ENCODE results near the gene RAB30.
A peak's percentile ranks its signal among the peaks of the same experiment; 100 is the strongest.
"Not testable (repeated sequence)": the region's sequence is repeated elsewhere in the genome, so short reads cannot be mapped to it uniquely, and the experiment has no call there.

Gene RAB30

DNA sequence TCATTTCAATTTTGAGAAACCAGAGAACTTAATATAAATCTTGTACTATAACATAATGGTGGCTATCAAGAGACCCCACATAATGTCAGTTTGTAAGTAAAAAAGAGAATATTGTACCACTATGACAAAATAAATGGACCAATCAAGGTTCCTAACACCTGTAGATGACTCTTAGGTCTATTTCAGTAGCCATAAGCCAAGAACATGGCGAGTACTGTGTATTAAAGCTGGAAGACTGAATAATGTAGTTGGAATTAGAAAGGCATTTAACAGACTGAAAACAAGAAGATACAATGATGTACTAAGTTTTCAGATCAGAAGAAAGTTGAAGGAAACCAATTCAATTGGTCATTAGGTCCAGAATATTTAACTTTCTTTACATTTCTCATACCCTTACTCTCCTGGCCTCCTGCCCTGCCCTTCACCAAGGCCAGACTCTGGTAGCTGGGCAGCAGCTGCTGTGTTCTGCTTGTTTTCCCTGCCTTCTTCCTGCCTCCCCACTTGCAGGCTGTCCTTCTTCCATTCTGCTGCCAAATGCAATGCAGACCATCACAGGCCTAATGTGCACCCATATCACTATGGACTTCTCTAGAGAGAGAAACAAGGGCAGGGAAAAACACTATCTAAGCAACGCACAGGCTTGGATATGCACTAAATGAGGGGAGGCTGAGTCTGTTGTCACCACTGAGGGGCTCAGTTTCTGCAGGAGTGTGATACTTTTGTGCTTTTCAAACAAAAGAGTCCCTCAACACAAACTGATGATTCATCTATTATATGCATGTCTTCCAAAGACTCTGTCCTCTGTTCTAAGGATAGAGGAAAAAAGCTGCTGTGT is 60.1 kb downstream of the RAB30 start:
- DNase-seq (ENCODE audit: low read depth in 1 of 2, low spot score in 1 of 2), result no peak
- in situ Hi-C loops (cut with HindIII; ENCODE audit: low pct_unique_long_range_greater_than_20kb, low sequenced_read_pairs), result no loop called here
- no peak for TF ChIP-seq JUND (IDR thresholded peaks at IDR 0.05; ENCODE audit: low read depth)

DNA sequence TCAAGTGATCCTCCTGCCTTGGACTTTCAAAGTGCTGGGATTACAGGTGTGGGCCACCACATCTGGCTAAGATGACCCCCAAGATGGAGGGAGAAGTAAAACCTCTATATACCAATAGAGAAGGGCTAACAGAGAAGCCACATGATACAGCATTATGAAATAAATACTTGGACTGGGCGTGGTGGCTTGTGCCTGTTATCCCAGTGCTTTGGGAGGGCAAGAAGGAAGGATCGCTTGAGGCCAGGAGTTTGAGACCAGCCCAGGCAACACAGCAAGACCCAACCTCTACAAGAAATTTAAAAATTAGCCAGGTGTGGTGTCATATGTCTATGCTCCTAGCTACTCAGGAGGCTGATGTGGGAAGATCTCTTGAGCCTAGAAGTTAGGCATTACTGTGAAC is 61.7 kb downstream of the RAB30 start:
- TF ChIP-seq JUND (IDR thresholded peaks at IDR 0.05; ENCODE audit: low read depth), result no peak
- DNase-seq (ENCODE audit: low read depth in 1 of 2, low spot score in 1 of 2), result no peak
- in situ Hi-C loops (cut with HindIII; ENCODE audit: low pct_unique_long_range_greater_than_20kb, low sequenced_read_pairs), result no loop called here

DNA sequence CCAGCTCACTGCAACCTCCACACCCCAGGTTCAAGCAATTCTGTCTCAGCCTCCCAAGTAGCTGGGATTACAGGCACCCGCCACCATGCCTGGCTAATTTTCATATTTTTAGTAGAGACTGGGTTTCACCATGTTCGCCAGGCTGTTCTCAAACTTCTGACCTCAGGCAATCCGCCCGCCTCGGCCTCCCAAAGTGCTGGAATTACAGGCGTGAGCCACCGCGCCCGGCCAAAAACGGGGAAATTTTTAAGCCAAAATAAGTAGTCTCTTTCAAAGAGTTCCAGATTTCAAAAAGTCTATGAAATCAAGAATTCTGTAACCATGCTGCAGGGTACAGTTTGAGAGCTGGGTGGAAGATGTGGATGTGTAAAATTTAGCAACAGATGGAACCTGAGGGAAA is 62.6 kb downstream of the RAB30 start:
- DNase-seq (ENCODE audit: low read depth in 1 of 2, low spot score in 1 of 2); in situ Hi-C loops (cut with HindIII; ENCODE audit: low pct_unique_long_range_greater_than_20kb, low sequenced_read_pairs): not testable (repeated sequence)

DNA sequence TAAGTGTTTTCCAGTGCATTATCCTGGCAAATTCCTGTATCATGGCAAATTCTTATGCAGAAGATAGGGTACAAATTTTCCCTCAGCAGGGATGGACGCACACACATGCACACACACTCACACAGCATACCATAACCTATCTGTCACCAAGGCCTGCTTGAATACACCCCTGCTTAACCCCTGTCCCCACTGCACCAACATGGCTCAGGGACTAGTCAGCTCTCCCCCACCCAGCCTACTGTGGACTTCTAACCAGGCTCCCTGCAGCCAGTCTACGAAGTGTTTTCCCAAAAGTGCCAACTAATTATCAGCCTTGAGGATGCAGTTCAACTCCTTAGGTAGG is 63.1 kb downstream of the RAB30 start:
- TF ChIP-seq JUND (IDR thresholded peaks at IDR 0.05; ENCODE audit: low read depth), result no peak
- no peak for DNase-seq (ENCODE audit: low read depth in 1 of 2, low spot score in 1 of 2)

DNA sequence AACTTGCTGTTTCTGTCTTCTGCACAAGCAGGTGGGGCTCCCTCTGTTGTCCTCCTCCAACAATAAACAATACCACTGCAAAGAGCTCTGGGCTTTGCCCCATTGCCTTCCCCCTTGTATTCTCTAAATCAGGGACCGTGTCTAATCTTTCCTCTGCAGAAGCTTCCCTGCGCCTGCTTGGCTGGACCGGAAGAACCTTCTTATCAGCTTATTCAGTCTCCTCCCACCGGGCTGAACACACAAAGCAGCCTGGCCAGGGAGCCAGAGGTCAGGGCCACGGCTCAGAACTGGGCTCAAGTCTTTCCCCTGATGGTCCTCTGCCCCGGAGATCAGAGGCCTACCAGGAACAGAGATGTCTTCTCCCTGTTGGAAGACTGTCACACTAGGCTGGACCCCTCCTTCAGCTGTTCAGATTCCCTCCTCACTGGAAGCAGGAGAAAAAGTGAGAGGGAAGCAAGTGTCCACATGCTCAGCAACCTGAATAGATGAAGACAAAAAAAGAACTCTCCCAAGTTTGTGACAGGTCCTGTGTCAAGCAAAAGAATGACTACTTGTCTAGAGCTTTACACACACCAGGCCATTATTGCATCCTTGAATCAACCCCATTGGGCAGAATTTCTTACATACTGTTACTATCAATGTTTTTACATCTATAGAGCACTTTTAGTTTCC is 63.7 kb downstream of the RAB30 start:
- DNase-seq (ENCODE audit: low read depth in 1 of 2, low spot score in 1 of 2), result no peak
- in situ Hi-C loops (cut with HindIII; ENCODE audit: low pct_unique_long_range_greater_than_20kb, low sequenced_read_pairs), result no loop called here
- no peak for TF ChIP-seq JUND (IDR thresholded peaks at IDR 0.05; ENCODE audit: low read depth)

More for the DNA sequence above, 63.1 kb downstream of the RAB30 start:
- in situ Hi-C loops (cut with HindIII; ENCODE audit: low pct_unique_long_range_greater_than_20kb, low sequenced_read_pairs), result no loop called here

DNA sequence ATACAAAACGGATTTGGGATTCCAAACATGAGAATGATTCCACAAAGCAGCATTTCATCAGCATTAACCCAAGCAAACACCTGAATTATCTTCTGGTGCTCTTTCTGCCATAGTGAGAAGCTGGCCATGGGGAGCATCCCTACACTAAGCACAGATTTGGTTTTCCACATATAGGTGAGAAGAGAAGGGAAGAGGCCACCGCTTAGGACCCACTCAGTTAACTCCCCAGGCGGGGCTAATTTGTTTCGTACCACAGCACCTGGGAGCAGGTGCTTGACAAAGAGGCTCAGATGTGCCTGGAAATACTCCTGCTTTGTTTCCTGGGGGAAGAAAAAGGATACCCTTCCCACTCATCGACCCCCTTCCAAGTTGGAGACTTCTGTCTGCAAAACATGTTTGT is 64.2 kb downstream of the RAB30 start:
- DNase-seq (ENCODE audit: low read depth in 1 of 2, low spot score in 1 of 2), result no peak
- no peak for TF ChIP-seq JUND (IDR thresholded peaks at IDR 0.05; ENCODE audit: low read depth)
- in situ Hi-C loops (cut with HindIII; ENCODE audit: low pct_unique_long_range_greater_than_20kb, low sequenced_read_pairs), result no loop called here

DNA sequence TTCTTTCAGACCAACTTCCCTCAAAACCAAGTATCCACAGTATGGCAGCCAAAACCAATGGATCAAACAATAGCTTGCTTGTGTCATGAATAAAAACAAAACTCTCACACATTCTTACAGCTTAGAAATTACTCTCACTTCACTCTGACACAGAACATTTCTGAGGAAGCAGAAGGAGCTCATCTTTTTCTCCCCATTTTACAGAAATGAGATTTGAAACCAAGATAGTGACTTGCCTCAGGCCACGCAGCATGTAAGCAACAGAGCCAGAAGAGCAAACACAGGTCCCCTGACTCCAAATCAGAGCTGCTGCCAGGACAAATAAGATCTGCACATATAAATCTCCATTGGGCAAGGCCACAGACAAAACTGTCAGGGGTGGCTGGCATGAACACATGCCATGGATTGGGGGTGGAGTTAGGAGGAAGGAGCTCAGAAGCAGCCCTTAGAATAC is 64.8 kb downstream of the RAB30 start:
- in situ Hi-C loops (cut with HindIII; ENCODE audit: low pct_unique_long_range_greater_than_20kb, low sequenced_read_pairs), result no loop called here
- DNase-seq (ENCODE audit: low read depth in 1 of 2, low spot score in 1 of 2), result peak; percentile 74 to 97
- TF ChIP-seq JUND (IDR thresholded peaks at IDR 0.05; ENCODE audit: low read depth), result peak; percentile 89

DNA sequence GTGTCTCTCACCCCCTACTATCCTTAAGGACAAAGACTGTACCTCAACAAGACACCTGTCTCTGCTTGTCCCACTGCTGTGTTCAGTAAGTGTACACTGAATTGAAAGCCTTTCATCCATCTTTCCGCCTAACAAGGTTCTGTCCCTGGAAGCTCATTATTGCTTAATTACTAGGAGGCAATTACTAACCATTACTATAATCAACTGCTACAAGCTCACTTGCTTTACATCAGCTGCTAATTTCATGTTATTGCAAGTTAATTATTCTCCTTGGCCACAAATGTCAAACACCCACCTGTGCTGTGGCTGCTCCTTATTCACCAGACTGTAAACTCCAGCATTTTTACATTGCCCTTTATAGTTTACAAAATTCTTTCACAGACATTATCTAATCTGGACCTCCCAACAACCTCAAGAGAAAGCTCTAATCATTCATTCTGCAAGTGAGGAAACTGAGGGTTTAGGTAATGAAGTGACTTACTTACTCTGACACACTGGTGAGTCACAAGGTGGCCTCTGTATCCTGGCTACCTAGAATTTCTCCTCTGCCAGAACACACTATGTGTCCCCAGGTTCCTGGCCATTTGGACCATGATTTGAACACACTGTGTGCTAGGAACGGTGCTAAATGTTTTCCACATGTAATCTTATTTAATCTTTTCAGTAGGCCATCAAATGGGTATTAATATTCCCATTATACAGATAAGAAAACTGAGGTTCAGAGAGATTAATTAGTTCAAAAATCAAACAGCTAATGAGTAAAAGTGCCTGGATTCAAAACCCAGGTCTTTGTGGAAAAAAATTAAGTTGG is 66.7 kb downstream of the RAB30 start:
- DNase-seq (ENCODE audit: low read depth in 1 of 2, low spot score in 1 of 2), result no peak
- in situ Hi-C loops (cut with HindIII; ENCODE audit: low pct_unique_long_range_greater_than_20kb, low sequenced_read_pairs), result no loop called here
- TF ChIP-seq JUND (IDR thresholded peaks at IDR 0.05; ENCODE audit: low read depth), result no peak

DNA sequence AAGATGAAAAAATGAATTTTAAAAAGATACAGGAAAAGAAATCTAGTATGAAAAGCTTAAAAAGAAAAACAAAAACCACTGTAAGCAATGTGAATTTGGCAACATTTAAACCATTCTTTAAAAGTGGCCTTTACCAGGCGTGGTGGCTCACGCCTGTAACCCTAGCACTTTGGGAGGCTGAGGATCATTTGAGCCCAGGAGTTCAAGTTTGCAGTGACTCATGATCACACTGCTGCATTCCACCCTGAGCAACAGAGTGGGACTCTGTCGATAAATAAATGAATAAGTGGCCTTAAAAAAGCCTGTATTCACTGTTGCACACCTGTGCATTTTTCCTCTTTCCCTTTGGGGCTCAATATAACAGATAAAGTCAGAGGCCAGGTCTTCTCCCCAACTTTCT is 69.2 kb downstream of the RAB30 start:
- DNase-seq (ENCODE audit: low read depth in 1 of 2, low spot score in 1 of 2), result no peak
- no peak for TF ChIP-seq JUND (IDR thresholded peaks at IDR 0.05; ENCODE audit: low read depth)
- in situ Hi-C loops (cut with HindIII; ENCODE audit: low pct_unique_long_range_greater_than_20kb, low sequenced_read_pairs), result no loop called here

DNA sequence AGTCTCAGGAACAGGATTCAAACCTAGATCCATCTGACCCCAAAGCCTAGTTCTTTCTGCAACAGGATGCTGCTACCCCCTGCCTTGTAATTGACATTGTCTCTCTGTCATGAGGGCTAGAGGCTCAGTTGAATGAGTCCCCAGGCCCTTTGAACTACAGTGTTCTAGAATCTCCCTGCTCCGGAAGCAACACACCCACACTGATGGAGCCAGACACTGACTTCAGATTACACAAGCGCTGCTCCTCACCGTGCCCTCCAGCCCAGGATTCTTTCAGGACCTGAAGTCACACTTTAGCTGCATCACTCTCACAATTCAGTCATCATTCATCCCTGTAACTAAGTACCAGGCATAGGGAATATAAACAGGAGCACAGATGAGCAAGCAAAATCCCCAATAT is 69.6 kb downstream of the RAB30 start:
- no peak for DNase-seq (ENCODE audit: low read depth in 1 of 2, low spot score in 1 of 2)
- in situ Hi-C loops (cut with HindIII; ENCODE audit: low pct_unique_long_range_greater_than_20kb, low sequenced_read_pairs), result no loop called here
- no peak for TF ChIP-seq JUND (IDR thresholded peaks at IDR 0.05; ENCODE audit: low read depth)

DNA sequence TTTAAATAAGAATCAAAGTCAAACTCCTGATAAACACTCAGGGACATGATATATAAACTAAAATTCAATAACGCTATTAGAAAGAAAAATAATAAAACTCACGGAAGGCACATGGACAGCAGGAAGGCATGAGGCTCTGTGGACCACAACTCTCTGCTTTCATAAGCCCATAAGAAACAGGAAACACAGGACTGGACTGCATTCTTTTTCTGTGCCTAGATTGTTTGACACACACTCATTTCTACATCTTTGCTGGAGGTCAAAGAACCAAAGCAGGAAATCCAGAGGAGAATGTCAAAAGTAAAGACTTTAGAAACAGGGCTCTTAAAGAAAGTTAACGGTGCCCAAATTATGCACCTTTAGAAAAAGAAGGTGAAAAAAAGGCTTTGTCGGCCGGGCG is 71.3 kb downstream of the RAB30 start:
- DNase-seq (ENCODE audit: low read depth in 1 of 2, low spot score in 1 of 2), result peak in 1 of 2 experiments; percentile 86
- in situ Hi-C loops (cut with HindIII; ENCODE audit: low pct_unique_long_range_greater_than_20kb, low sequenced_read_pairs), result no loop called here
- no peak for TF ChIP-seq JUND (IDR thresholded peaks at IDR 0.05; ENCODE audit: low read depth)

DNA sequence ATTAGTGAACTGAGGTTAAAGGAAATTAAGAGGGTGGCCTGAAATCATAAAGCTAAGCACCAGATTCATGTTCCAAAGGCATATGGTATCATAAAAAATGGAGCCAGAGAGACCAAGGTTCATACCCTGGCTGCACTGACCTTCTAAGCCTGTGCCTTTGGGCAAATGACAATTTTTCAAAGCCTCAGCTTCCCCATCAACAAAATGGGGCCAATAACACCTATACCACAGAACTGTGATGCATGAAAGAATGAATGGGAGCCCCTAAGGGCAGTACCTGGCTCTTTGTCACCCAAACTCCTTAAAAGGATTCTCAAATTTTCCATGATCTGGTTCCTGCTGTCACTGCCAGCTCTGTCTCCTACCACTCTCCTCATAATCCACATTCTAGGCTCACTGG is 72.5 kb downstream of the RAB30 start:
- no peak for DNase-seq (ENCODE audit: low read depth in 1 of 2, low spot score in 1 of 2)
- TF ChIP-seq JUND (IDR thresholded peaks at IDR 0.05; ENCODE audit: low read depth), result no peak
- in situ Hi-C loops (cut with HindIII; ENCODE audit: low pct_unique_long_range_greater_than_20kb, low sequenced_read_pairs), result no loop called here

DNA sequence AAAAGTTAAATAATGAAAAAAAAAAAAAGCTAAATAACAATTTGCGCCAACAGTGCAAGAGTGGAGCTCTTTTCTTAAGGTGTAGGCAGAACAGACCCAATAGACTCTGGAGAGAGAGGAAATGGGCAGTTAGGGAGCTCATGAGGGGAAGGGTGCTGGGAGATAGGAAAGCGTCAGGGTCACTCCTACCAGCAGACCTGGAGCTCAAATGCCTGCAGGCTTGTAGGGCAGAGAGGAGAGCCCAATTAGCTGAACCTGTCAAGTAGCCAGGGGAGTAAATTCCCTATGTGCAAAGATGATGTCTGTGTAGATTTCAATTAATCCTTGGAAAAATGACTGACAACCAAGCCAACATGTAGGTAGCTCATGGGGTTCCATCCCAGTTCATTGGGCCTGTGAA is 73.0 kb downstream of the RAB30 start:
- in situ Hi-C loops (cut with HindIII; ENCODE audit: low pct_unique_long_range_greater_than_20kb, low sequenced_read_pairs), result no loop called here
- DNase-seq (ENCODE audit: low read depth in 1 of 2, low spot score in 1 of 2), result peak in 1 of 2 experiments; percentile 64
- no peak for TF ChIP-seq JUND (IDR thresholded peaks at IDR 0.05; ENCODE audit: low read depth)
